Occipital lobe (tissue), 2 donors: ENCODE data around the gene CORO7. TPM values are rescaled to one million over a fixed set of nuclear protein-coding genes. Genes with fewer than 3 reads are reported as not detected.
"Not testable (repeated sequence)": the region's sequence is repeated elsewhere in the genome, so short reads cannot be mapped to it uniquely, and the experiment has no call there.

Source experiments
- DNase-seq: peaks from one replicate; lab custom pipeline; 2025; lab: John Stamatoyannopoulos, UW
- total RNA-seq: library from RNA; depleted of rRNA; stranded (reverse); fragments of >200 nt; gene quantifications from one replicate; pipeline ENCODE4 v1.2.3, GENCODE V29; 2014

Gene CORO7
- total RNA-seq, 1 donor from 2014 or later, result 38.8 TPM

- DNase-seq, result peak; percentile 75
Observed at GRCh38 chr16:4402439-4403132, 13.8 kb downstream of the CORO7 start.

GRCh38 chr16:4401510-4401909 lies 14.9 kb downstream of the CORO7 start:
- DNase-seq, result no peak

DNA sequence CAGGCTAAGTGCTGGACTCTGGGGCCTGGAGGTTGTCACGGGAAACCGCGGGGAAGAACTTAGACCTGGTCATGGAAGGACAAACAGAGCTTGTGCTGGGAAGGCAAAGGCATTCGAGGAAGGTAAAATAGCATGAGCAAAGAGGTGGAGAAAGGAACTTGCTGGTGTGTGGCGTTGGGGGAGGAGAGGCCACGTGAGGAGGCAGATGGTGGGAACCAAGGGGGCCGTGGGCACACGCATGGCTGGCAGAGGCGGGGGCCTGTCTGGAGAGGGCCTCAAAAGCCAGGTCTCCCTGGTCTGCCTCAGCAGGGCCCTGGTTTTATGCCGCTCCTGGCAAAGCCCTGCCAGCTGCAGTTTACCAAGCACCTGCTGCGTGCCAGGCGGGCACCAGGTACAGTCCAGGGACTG lies 15.3 kb downstream of the CORO7 start:
- DNase-seq, result no peak

- DNase-seq, result no peak
Observed at GRCh38 chr16:4399001-4399730, 17.2 kb downstream of the CORO7 start.

GRCh38 chr16:4395055-4395726 lies 21.2 kb downstream of the CORO7 start:
- no peak for DNase-seq

GRCh38 chr16:4393850-4394249 lies 22.5 kb downstream of the CORO7 start:
- not testable (repeated sequence) for DNase-seq

GRCh38 chr16:4393240-4393600 lies 23.2 kb downstream of the CORO7 start:
- DNase-seq, result no peak

GRCh38 chr16:4392382-4393239 lies 23.8 kb downstream of the CORO7 start:
- no peak for DNase-seq

DNA sequence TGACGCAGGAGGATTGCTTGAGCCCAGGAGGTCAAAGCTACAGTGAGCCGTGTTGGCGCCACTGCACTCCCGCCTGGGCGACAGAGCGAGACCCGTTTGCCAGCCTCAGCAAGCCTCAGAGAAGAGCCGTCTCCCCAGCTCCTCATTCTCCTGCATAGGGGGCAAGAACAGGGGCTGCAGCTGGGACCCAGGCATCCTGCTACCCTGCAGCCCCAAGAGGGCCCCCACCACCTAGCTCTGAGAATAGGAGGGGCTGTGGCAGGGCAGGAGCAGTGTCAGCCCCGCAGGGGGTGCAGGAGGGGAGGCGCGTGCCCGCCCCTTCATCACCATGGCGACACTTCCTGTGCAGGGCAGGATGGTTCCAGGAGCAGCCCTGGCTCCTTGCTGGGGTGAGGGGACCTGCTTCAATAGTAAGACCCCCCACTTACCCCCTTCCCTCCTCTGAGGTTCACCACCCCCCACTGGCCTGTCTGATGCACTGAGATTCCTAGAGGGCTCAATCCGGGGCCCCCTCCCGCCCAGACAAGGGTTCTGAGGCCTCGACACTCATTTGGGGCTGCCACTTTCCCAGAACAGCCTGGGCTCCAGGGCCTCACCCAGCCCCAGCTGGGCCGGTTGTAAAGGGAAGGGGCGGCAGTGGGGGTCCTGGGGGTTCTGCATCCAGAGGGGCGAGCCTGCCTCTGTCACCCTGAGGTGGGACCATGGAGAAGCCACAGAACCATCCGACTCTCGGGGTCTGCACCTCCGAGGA lies 24.6 kb downstream of the CORO7 start:
- DNase-seq, result no peak

DNA sequence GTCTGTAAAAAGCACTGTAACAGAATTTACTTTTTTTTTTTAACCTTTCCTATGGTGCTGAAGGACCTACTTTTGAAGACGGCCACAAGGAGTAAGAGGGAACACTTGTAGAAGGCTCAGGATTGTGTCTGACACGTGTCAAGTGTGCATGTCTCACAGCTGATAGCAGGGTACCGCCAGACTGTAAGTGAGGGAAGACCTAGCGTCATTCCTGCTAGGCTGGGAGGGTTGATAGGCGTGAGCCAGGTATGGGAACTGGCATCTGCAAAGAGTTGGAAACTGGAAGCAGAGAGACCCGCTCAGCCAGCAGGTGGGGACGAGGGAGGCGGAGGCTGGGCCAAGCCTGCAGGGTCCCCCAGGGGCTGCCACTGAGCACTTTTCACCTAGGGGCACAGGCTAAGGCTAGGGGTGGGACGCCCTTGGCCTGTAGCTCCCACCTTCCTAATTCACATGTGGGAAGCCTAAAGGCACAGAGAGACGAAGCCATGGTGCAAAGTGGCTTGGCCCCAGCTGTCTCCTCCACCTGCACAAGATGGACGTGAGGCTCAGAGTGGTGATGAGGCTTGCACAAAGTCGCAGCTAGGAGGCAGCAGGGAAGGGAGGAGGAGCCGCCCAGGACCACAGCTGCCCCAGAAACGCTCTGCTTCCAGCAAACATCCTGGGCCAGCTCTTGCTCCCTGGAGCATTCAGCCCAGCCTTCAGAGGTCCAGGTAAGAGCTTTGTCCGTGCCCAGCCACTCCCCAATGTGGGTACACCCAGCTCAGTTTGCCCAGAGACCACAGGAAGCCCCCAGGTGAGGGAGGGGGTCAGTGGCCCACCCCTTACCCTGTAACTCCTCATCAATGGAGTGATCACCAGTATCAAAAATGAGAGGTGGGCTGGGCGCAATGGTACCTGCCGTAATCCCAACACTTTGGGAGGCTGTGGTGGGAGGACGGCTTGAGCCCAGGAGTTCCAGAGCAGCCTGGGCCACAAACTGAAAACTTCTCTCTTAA lies 25.8 kb downstream of the CORO7 start:
- DNase-seq, result no peak

DNA sequence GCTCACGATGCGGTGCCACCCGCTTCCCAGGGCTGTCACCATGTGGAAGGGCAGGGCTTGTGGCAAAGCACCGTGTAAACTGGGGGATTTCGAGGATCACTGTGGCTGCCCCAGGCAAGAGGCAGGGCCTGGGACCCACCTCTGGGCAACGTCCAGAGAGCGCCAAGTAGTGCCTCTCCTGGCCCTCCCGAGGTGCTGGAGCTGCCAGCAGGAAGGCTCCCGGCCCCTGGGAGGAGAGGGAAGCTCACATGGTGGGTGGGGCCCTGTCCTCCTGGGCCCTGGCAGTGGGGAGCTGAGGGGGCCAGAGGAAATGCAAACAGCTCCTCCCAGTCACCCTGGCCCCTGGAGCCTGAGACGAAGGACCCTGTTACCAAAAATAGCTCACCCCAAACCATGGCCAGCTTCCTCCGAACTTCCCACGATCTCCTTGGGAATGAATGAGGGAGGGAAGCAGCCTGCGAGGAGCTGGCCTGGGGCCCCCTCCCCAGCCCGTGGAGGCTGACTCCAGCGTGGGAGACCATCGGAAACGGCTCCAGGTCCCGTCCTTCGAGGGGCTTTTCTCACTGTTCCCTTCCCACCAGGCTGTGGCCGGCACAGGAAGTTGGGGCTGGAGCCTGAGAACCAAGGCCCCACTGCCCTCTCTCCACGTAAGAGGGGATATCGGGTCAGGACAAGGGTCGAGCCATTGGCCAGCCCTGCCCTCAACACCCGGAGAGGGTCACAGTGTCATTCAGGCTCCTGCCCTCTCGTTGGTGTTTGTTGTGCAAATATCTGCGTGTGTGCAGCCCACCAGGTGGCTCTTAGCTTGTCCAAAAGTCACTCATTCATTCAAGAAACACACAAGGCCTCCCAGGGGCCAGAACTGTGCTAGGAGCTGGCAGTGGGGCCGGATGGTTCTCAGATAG lies 27.1 kb downstream of the CORO7 start:
- no peak for DNase-seq

DNA sequence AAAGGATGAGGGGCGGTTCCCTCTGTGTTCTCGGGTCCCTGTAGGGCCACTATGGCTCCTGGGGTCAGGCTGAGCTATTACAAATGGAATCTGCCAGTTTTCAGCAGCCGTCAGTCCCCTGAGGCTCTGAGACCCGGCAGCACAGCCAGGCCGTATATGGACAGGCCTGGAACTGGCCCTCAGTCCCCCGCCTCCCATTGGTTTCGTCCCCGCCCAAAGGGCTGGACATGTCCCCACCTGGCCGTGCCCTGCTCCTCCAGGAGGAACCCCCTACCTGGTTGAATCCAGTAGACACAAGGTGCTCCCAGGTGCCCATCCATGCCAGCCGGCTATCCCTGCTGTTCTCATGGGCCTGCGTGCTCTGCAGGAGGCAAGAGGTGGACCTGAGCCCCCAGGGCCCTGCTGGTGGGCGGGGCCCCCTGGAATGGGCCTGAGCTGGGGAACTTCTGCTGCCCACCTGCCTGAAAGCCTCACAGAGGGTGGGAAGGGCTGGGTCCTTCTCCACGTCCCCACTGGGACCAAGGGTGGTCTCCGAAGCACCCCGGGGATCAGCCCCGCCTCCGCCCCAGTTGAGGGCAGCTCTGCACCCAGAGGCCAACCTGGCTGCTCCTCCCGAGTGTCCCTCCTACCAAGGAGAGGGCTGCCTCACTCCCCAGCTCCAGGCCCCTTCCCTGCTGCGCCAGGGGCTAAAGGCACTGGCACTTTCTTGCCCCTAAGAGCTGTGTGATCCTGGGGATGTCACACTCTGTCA lies 27.9 kb downstream of the CORO7 start:
- no peak for DNase-seq

DNA sequence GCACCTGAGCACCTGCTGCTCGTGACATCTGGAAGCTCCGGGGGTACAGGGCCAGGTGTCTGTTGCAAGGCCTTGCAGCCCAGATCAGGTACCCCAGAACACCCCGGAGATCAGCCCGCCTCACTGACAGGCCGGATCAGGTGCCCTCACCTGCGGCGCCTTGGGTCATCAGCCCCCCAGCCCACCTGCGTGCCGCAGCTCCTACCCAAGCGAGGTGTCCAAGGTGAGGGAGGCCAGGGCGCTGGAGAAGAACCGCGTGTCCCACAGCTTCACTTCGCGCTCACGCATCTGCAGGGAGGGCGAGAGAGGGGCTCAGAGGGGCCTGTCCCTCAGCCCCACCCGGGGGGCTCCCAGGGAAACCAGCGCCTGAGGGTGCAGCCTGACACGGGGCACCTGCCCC lies 28.6 kb downstream of the CORO7 start:
- DNase-seq, result no peak

DNA sequence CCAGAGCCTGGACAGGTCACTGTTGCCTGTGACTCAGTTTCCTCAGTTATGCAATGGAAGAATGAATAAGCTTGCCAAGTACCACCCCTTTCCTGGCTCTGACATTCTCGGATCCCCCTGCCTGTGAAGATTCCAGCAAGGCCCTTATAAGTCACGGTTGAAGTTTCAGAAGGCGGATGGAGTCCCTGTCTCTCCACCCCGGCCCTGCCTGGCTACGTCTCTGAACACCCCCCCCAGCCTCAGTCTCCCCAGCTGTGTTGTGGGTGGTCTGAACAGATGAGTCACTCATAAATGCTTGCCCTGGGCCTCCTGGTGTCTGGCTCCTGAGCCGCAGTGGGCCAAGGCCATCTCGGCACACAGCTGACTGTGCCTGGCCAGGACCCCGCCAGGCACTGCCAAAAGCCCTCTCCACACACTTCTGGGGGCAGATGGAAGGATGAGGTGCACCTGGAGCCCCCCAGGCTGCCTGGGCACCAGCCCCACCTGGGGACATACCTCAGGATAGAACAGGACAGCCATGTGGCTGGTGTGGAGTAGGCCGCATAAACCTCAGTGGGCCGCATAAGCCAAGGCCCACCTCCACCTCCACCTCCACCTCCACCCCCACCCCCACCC lies 29.3 kb downstream of the CORO7 start:
- no peak for DNase-seq

DNA sequence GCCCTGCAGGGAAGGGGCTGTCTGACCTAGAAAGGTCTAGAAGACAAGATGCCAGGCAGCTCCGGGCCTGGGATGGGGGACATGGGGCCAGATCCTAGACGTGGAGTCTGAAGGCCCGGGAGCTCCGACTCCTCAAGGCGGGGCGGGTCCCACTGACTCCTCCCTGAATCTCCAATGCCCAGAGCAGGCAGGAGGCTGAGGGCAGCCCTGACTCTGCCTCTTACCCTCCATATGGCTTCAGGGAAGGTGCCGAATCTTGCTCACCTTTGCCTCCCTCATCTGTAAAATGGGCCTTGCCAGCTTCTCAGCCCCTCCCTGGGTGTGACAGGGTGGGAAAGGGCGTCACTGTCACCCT lies 30.0 kb downstream of the CORO7 start:
- DNase-seq, result no peak

DNA sequence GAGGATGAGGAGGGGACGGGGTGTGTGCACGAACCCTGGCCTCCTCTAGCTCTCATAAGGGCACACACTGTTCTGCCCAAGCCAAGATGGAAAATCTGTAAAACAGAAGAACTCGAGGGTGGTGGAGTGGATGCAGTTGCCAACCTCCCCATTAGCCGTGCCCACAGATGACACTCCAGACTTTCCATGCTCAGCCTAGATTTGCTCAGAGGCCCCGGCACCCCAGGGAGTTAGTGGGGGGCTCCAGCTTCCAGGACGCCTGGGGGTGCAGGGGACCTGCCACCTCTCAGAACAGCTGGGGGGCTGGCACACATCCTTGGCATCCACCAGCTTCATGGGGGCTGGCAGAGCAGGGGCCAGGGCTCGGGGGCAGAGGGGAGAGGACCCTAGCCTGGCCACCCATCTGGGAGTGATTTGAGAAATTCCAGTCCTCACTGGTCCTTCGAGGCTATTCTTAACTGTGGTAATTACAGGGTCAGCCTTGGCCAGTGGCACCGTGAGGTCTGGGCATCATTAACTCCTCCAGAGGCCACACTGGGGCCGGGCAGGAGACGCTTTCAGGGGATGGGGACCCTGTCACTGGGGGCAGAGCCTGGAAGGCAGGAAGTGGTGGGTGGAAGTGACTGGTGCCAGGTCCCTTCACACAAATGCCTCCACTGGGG lies 30.5 kb downstream of the CORO7 start:
- DNase-seq, result no peak
